HepG2 (cell line): ENCODE data around the gene EFNA2.

Source experiments
- CREM ChIP-seq, 2 experiments: sonication (generic) in 1 of 2; formaldehyde crosslinking in 1 of 2; IDR thresholded peaks; 2 replicates each; pipeline versions ENCODE4 v1.4.0 to v1.6.1; 2016 to 2020; ENCODE audit warnings: antibody characterized with exemption in 1 of 2, mild to moderate bottlenecking in 1 of 2, missing genetic modification reagents in 1 of 2
- CTCF ChIP-seq: sonication (generic); formaldehyde crosslinking; IDR thresholded peaks from 2 replicates; pipeline ENCODE4 v1.5.0; 2020; ENCODE audit warnings: mild to moderate bottlenecking, missing genetic modification reagents, moderate library complexity
- NBN ChIP-seq: fragments of 450-650 bp; conservative IDR thresholded peaks from 2 replicates; pipeline ENCODE4 v1.6.1; 2017
- POLR2A ChIP-seq, 2 experiments: IDR thresholded peaks; 2 replicates each; pipeline ENCODE4 v1.6.1; 2011; ENCODE audit warnings: low read depth in 2 of 2, low read length in 2 of 2, mild to moderate bottlenecking in 1 of 2, moderate library complexity in 1 of 2; ENCODE audit not compliant: insufficient read depth in 1 of 2
- TBX3 ChIP-seq: fragments of 450-650 bp; IDR thresholded peaks from 2 replicates; pipeline ENCODE4 v1.6.1; 2017; ENCODE audit warnings: antibody characterized with exemption, mild to moderate bottlenecking, inconsistent platforms, borderline replicate concordance

GRCh38 chr19:1278713-1279660 is 6.7 kb upstream of the EFNA2 start:
- TF ChIP-seq POLR2A (IDR thresholded peaks at IDR 0.05; ENCODE audit: insufficient read depth in 1 of 2, low read depth in 2 of 2, low read length in 2 of 2) (no peak), CREM (IDR thresholded peaks at IDR 0.05) (no peak), CREM (CRISPR knock-in tag; IDR thresholded peaks at IDR 0.05) (no peak), CTCF (no peak), NBN (no peak), TBX3 (no peak)
